OCI-LY7 (cell line): ENCODE measurements around the gene EPAS1. TPM values are rescaled to one million over a fixed set of nuclear protein-coding genes. Genes with fewer than 3 reads are reported as not detected.

ENCODE experiments used
- BruUV-seq: library from RNA; stranded (reverse); fragments of 400-500 nt; replicated peaks from 2 replicates; lab custom pipeline; 2021; lab: Mats Ljungman, UMichigan
- CTCF ChIA-PET: fragments of 300-600 bp; sonication (Branson Sonifier 250); formaldehyde crosslinking; loops from one replicate; lab custom pipeline; 2022; ENCODE audit warnings: antibody characterized with exemption; ENCODE audit not compliant: unreplicated experiment; lab: Charles Lee
- POLR2A ChIA-PET: fragments of 300-600 bp; sonication (Branson Sonifier 250); formaldehyde crosslinking; loops from one replicate; lab custom pipeline; 2022; ENCODE audit warnings: antibody characterized with exemption; lab: Charles Lee
- DNase-seq: peaks from one replicate; pipeline ENCODE4 v3.0.0-alpha.2; 2015; ENCODE audit warnings: low spot score
- H2AFZ ChIP-seq: fragments of 200-600 bp; sonication (generic), shearing (Covaris generic); 2 replicates; pipeline ENCODE4 v1.6.1; 2014; ENCODE audit warnings: mild to moderate bottlenecking, antibody characterized with exemption, low read length, moderate library complexity
- H3K27ac ChIP-seq: fragments of 200-600 bp; sonication (generic); 2 replicates; pipeline ENCODE4 v1.5.1; 2014; ENCODE audit warnings: mixed run types, low read depth, mild to moderate bottlenecking, moderate library complexity, low read length, inconsistent platforms; ENCODE audit not compliant: poor library complexity, severe bottlenecking
- H3K36me3 ChIP-seq: fragments of 200-600 bp; sonication (generic); 2 replicates; pipeline ENCODE4 v1.6.1; 2014; ENCODE audit warnings: mild to moderate bottlenecking, antibody characterized with exemption, low read length, moderate library complexity, mixed read lengths; ENCODE audit not compliant: insufficient read depth
- H3K4me1 ChIP-seq: fragments of 200-600 bp; sonication (generic); 2 replicates; pipeline ENCODE4 v1.5.1; 2014; ENCODE audit warnings: mild to moderate bottlenecking, low read length; ENCODE audit not compliant: insufficient read depth, poor library complexity, severe bottlenecking
- H3K4me2 ChIP-seq: fragments of 200-600 bp; sonication (generic); 2 replicates; pipeline ENCODE4 v1.6.1; 2014; ENCODE audit warnings: mild to moderate bottlenecking, low read length
- H3K4me3 ChIP-seq: fragments of 200-600 bp; sonication (generic); 2 replicates; pipeline ENCODE4 v1.5.1; 2014; ENCODE audit warnings: mild to moderate bottlenecking, low read depth, low read length; ENCODE audit not compliant: poor library complexity, severe bottlenecking
- H3K79me2 ChIP-seq: fragments of 200-600 bp; sonication (generic); 2 replicates; pipeline ENCODE4 v1.6.1; 2016; ENCODE audit warnings: low read depth, mild to moderate bottlenecking, low read length, moderate library complexity, mixed read lengths; ENCODE audit not compliant: insufficient read depth
- H3K9me2 ChIP-seq: fragments of 200-600 bp; sonication (generic); 2 replicates; pipeline ENCODE4 v1.6.1; 2016; ENCODE audit warnings: mild to moderate bottlenecking, low read length, mixed read lengths; ENCODE audit not compliant: insufficient read depth
- H3K9me3 ChIP-seq: fragments of 200-600 bp; sonication (generic); 2 replicates; pipeline ENCODE4 v1.6.1; 2014; ENCODE audit warnings: mild to moderate bottlenecking, mixed run types, low read length, mixed read lengths
- H4K20me1 ChIP-seq: fragments of 200-600 bp; sonication (generic); 2 replicates; pipeline ENCODE4 v1.6.1; 2014; ENCODE audit warnings: mild to moderate bottlenecking, antibody characterized with exemption, low read length, moderate library complexity, mixed read lengths; ENCODE audit not compliant: insufficient read depth
- EZH2phosphoT487 ChIP-seq: fragments of 200-600 bp; sonication (generic); IDR thresholded peaks from 2 replicates; pipeline ENCODE4 v1.6.1; 2018; ENCODE audit warnings: low read depth, borderline replicate concordance, mild to moderate bottlenecking, mixed run types, antibody characterized with exemption, low read length, moderate library complexity, mixed read lengths
- intact Hi-C: fragments of 100-400 bp; cut with micrococcal nuclease; formaldehyde crosslinking; loops from one replicate; pipeline ENCODE4 v1.10.0; 2022; ENCODE audit not compliant: unreplicated experiment
- total RNA-seq, 2 experiments: library from RNA; depleted of rRNA in 1 of 2; stranded (reverse); fragments of >200 nt in 1 of 2; shearing (Covaris generic) in 1 of 2; gene quantifications; 2 replicates each; pipeline ENCODE4 v1.2.3, GENCODE V29; 2014 to 2022
- TF ChIP-seq, protein P1 (sequence below): fragments of 200-600 bp; sonication (generic); conservative IDR thresholded peaks from 2 replicates; pipeline ENCODE4 v1.5.1; 2014; ENCODE audit warnings: mild to moderate bottlenecking, antibody characterized with exemption, low read length, moderate library complexity, mixed read lengths

The EPAS1 gene
- total RNA-seq, 2 experiments from 2014 or later = 0.74 TPM; not detected in 1

DNA sequence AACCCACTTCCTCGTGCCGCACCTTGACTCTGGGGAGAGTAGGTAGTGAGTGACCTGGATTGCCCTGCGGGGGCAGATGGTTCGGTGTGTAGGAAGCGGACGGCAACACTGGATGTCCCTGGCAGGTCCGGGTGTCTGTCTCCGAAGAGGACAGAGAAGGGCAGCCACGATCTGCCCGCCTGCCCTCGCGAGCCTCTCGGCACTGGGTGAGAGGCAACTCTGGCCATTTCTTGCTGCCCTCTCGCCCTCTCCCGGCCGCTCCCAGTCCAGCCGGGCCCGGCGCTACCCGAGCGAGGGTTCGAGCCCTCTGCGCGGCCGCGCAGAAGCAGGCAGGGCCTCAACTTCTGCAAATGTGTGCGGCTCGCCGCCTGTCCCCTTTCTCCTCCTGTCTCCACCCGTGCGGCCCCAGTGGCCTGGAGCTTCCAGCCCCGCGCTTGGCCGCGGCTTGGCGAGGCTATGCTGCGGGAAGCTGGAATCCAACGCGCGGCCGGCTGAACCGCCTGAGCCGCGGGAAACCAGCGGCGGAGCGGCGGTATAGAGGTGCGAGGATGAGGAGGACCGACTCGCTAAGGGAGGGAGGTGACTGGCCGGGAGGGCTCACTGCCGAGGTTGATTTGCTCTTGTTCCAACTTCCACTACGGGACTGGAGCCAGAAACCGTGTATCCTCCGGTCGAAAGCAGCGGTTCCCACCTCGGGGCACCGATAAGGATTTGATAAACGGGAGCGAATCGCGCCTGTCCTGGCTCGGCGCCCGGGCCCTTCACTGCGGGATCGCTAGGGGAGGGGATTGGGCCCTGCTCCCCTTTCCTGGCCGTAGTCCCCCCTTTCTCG lies 1.5 kb downstream of the EPAS1 start:
- H2AFZ ChIP-seq = no peak overlapping the region
- POLR2A ChIA-PET = no interaction called here
- no peak overlapping the region for H3K4me3 ChIP-seq

DNA sequence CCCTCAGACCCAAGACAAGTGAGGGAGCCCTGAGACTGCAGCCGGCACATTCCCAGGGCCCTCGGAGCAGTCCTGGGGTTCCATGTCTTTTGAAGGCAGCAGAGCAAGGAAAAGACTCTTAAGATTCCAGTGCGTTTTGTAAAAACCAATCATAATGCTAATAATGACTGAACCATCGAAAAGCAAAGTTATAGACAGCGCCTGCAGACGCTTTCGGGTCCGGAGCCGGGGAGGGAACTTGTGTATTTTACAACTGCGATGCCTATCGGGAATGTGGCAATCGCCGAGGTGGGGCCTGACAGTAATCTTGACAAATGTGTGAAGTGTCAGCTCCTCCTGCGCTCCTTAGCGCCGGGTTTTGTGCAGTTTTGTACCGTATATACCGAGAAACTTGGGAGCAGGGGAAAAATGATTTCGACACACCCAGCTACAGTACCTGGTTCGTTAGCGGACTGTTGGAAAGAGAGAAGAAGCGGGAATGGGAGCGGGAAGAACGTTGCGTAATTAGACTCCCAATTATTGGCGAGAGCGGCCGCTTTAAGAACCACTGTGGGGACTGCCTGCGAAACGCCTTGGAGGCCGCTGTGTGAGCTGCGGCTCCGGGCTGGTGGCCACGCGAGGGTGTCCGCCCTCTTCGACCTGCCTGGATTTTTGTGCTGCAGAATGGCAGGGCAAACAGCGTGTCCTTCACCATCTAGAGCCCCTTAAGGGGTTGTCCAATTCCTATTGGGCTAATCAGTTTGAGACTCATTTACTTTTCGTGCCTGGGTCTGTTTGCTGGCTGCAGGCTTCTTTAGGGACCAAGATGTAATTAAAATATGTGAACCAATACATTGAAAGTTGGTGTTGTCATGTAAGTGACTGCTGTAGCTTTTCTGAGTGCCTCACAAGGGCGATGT lies 2.4 kb downstream of the EPAS1 start:
- no peak overlapping the region for H3K4me3 ChIP-seq
- no peak overlapping the region for H3K27ac ChIP-seq
- no peak overlapping the region for H2AFZ ChIP-seq
- CTCF ChIA-PET = no interaction called here
- POLR2A ChIA-PET = no interaction called here
- no peaks in the 10 kb centered on the region for H4K20me1 ChIP-seq
- BruUV-seq = no TSS peak
- DNase-seq = no peak
- intact Hi-C loops = no loop called here
- no peaks in the 10 kb centered on the region for H3K9me2 ChIP-seq
- H3K79me2 ChIP-seq = no peaks in the 10 kb centered on the region
- no peaks in the 10 kb centered on the region for H3K36me3 ChIP-seq
- no peaks in the 10 kb centered on the region for H3K9me3 ChIP-seq
- H3K4me1 ChIP-seq = no peaks in the 10 kb centered on the region
- TF ChIP-seq, protein P1, sequence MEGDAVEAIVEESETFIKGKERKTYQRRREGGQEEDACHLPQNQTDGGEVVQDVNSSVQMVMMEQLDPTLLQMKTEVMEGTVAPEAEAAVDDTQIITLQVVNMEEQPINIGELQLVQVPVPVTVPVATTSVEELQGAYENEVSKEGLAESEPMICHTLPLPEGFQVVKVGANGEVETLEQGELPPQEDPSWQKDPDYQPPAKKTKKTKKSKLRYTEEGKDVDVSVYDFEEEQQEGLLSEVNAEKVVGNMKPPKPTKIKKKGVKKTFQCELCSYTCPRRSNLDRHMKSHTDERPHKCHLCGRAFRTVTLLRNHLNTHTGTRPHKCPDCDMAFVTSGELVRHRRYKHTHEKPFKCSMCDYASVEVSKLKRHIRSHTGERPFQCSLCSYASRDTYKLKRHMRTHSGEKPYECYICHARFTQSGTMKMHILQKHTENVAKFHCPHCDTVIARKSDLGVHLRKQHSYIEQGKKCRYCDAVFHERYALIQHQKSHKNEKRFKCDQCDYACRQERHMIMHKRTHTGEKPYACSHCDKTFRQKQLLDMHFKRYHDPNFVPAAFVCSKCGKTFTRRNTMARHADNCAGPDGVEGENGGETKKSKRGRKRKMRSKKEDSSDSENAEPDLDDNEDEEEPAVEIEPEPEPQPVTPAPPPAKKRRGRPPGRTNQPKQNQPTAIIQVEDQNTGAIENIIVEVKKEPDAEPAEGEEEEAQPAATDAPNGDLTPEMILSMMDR = no peak
- no peak for TF ChIP-seq EZH2phosphoT487
- no peak overlapping the region for H3K4me2 ChIP-seq

More for the DNA sequence above, 1.5 kb downstream of the EPAS1 start:
- CTCF ChIA-PET = no interaction called here
- H3K36me3 ChIP-seq = no peaks in the 10 kb centered on the region
- no peaks in the 10 kb centered on the region for H3K79me2 ChIP-seq
- no peaks in the 10 kb centered on the region for H4K20me1 ChIP-seq
- no peak overlapping the region for H3K27ac ChIP-seq
- BruUV-seq = no TSS peak
- H3K4me1 ChIP-seq = no peaks in the 10 kb centered on the region
- H3K9me3 ChIP-seq = no peaks in the 10 kb centered on the region
- intact Hi-C loops = no loop called here
- no peak overlapping the region for H3K4me2 ChIP-seq
- no peaks in the 10 kb centered on the region for H3K9me2 ChIP-seq
- TF ChIP-seq, protein P1 = no peak
- no peak for TF ChIP-seq EZH2phosphoT487
- no peak for DNase-seq
